HG02610 (cell line): ENCODE measurements around the gene CTAGE8.
"Not testable (repeated sequence)": the region's sequence is repeated elsewhere in the genome, so short reads cannot be mapped to it uniquely, and the experiment has no call there.

Experiments used
- ATAC-seq: cut with Tn5 transposase; IDR thresholded peaks from one replicate; pipeline ENCODE4 v1.9.1; 2021; ENCODE audit warnings: mild to moderate bottlenecking, moderate library complexity; ENCODE audit not compliant: unreplicated experiment

The CTAGE8 gene

GRCh38 chr7:144269188-144269587, at the start of gene CTAGE8:
Gene CTAGE8 (minus strand): TSS chr7:144269288. CDS start chr7:144269250, 38 bp downstream.
- ATAC-seq: not testable (repeated sequence)

DNA sequence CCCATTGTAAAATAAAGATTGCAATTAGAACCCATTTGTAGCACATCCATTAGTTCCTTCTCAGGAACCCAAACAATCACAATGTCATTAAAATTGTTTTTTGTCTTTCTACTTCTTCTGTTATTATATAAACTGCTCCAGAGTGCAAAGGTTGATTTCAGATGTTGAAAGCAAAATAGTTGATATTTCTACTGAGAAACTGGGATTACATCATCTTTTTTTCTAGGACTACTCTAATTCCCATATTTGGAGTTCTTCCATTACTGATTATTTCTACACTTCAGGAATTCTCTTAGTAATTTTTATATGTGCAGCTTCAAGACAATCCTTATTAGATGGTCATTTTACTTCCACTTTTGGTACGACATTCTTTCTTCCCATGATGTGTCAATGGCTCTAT, 48.4 kb upstream of the CTAGE8 start:
- ATAC-seq: not testable (repeated sequence)

GRCh38 chr7:144311872-144312469, 42.9 kb upstream of the CTAGE8 start, which contains the start of gene OR2A1:
Gene OR2A1 (plus strand): TSS chr7:144312419. CDS start chr7:144318125, 5,706 bp downstream.
- not testable (repeated sequence) for ATAC-seq

DNA sequence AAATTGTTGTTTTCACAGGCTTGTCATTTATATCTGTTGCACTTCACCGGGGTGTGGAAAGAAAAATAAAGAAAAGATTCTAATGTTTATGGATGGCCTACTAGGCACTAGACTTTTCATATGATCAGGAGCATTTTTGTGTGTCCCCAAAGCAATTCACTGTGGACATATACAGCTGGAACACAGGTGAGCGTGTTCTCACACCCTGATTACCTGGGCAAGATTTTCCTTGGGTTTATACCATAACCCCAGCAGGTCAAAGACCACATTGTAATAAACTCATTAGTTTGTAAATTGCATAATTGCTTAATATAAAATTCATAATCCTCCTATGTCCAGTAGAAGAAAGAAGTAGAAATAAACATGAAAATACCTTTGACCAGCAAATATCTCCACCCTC, 42.1 kb upstream of the CTAGE8 start:
- not testable (repeated sequence) for ATAC-seq

- not testable (repeated sequence) for ATAC-seq
These were observed 40.6 kb upstream of the CTAGE8 start for GRCh38 chr7:144309702-144310101.

DNA sequence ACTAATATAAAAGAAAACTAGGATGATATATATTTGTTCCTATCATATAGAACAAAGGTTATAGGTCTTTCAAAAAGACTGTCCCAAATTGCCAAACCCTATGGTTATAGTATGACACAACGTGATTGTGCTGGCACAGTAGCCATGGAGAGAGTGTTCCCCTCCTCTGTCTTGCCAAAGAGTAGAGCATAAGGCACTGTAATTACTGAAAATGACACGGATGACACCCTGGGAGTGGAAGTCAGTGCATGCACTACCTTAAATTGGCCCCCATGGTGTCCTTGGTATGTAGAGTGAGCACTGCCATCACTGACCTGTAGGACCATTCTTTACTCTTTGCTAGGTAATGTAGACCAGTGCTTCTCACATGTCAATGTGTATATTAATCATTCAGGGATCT, 36.1 kb upstream of the CTAGE8 start:
- ATAC-seq: not testable (repeated sequence)

DNA sequence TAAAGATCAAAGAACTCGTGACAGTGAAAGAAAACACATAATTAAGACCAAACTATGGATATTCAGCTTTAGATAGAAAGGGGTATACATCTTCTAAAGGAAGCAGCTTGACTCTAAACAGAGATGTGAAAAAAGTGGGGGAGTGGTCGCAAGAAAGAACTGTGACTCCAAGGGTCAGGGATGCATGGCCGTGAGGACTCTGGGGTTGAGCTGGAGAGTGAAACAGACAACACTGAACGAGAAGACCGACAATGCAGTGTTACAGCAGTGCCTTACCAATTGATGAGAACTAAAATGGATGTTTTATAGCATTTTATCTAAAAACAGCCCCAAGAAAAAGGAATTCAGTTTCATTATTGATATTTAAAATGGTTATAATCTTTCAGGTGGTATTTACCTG, 34.5 kb upstream of the CTAGE8 start:
- ATAC-seq: not testable (repeated sequence)

GRCh38 chr7:144302578-144303303, 33.7 kb upstream of the CTAGE8 start:
- ATAC-seq: not testable (repeated sequence)

GRCh38 chr7:144293794-144294499, 24.9 kb upstream of the CTAGE8 start:
- peak; percentile 80 for ATAC-seq

DNA sequence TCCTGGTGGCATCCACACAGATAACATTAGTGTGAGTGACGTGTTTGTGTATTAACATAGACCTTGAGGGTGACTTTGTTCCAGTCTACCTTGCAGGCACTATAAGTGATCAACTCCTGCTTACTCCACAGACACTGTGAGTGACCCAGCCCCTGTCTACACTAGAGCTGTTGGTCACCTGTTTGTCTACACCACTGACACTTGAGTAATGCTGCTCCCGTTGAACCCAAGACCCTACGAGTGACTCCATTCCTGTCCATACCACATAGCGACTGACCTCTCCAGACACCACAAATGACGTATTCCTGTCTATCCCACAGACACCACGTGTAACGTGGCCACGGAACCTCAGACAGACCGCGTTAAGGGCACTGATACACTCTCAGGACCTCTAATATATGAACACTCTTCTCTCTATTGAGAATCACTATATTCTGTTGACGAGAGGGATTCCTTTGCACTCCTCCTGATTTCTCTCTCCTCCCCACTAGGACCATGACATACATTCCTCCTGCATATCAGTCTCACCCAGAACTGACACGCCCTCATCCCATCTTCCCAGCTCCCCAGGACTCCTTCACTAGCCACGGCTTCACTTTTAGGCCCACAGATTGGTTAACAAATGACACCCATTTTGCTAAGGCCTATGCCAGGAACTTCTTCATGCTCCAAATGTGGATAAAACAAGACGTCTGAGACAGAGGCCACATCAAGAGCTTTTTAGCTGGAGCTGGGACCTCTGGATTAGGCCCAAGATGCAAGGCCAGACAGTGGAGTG, 23.5 kb upstream of the CTAGE8 start:
- ATAC-seq: not testable (repeated sequence)

- ATAC-seq: not testable (repeated sequence)
These were observed 22.5 kb upstream of the CTAGE8 start for GRCh38 chr7:144291607-144292006.

- ATAC-seq: not testable (repeated sequence)
These were observed 18.2 kb upstream of the CTAGE8 start for GRCh38 chr7:144287171-144287784.

- not testable (repeated sequence) for ATAC-seq
These were observed 14.6 kb upstream of the CTAGE8 start for GRCh38 chr7:144283716-144284115.

DNA sequence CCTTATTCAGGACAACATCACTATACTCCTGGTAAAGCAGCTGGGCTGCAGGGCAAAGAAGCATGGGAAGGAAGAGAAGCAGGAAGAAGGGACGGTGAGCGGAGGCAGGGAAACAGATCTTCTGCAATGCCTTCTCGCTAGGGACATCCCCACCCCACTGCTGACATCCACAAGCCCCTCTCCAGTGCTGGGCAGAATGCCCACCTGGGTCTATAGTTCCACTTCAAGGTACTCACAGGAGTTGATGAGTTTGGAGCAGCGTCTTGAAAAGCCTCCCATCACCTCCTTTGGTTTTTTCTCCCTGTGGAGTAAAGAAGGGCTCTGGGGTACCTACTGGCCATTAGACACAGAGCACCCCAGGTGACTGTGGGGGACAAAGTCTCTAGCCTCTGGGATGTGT, 13.4 kb upstream of the CTAGE8 start:
- ATAC-seq: not testable (repeated sequence)

DNA sequence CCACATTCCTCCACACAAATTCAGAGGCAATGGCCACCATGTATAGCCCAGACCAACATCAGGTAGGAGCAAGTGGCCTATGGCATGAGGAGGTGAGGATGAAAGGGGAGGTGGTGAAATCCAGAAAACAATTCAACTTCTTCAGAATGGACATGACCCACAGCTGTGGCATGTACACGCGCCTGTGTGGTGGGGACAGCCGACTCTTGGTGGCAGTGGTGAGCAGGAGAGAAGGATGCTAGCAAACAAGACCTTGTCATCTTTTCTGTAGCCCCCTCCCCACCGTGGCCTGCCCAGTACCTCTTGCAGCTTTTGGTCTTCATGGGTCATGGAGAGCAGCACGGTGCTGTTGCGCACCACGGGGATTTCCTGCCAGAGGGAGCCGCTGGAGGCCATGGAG, 12.9 kb upstream of the CTAGE8 start:
- ATAC-seq: not testable (repeated sequence)

- ATAC-seq: not testable (repeated sequence)
These were observed 10.9 kb upstream of the CTAGE8 start for GRCh38 chr7:144280010-144280409.

- ATAC-seq: not testable (repeated sequence)
These were observed 6.2 kb upstream of the CTAGE8 start for GRCh38 chr7:144275281-144275680.

DNA sequence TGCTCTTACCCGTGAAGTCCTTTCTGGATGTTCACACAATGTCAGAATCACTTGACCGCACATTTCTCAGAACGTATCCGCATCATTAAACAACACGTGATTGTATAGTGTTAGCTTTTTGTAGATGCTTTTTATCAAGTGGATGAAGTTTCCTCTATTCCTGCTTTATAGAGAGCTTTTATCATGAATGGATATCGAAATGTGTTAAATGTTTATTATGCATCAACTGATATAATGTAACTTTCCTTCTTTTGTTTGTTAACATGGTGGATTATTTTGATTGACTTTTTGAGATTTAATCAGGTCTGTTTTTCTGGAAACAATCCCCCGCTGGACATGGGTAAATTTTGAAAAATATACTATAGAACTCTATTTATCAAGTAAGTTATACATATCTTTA, 4.4 kb downstream of the CTAGE8 start, which contains the start of gene OR2A7:
OR2A7 (minus strand) TSS at position 101 of the 400 bp plus-strand sequence. CDS start 5,164 bp downstream, outside the sequence.
- ATAC-seq: not testable (repeated sequence)

GRCh38 chr7:144262128-144262527, 7.0 kb downstream of the CTAGE8 start:
- not testable (repeated sequence) for ATAC-seq

GRCh38 chr7:144259067-144259466, 10.0 kb downstream of the CTAGE8 start:
- not testable (repeated sequence) for ATAC-seq
